ENCODE measurements around the gene DHRSX.
"Not testable (repeated sequence)": the region's sequence is repeated elsewhere in the genome, so short reads cannot be mapped to it uniquely, and the experiment has no call there.

DHRSX gene, protein sequence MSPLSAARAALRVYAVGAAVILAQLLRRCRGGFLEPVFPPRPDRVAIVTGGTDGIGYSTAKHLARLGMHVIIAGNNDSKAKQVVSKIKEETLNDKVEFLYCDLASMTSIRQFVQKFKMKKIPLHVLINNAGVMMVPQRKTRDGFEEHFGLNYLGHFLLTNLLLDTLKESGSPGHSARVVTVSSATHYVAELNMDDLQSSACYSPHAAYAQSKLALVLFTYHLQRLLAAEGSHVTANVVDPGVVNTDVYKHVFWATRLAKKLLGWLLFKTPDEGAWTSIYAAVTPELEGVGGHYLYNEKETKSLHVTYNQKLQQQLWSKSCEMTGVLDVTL

GRCh38 chrX:2500803-2501558 lies at the start of gene DHRSX, which contains the start of gene ZBED1:
TSS of gene DHRSX (minus strand) at chrX:2500976. CDS start at chrX:2500925, 51 bp downstream.
TSS of gene ZBED1 (minus strand) at chrX:2500976. CDS start at chrX:2490719, 10,257 bp downstream.
- DNase-seq, result no peak

DNA sequence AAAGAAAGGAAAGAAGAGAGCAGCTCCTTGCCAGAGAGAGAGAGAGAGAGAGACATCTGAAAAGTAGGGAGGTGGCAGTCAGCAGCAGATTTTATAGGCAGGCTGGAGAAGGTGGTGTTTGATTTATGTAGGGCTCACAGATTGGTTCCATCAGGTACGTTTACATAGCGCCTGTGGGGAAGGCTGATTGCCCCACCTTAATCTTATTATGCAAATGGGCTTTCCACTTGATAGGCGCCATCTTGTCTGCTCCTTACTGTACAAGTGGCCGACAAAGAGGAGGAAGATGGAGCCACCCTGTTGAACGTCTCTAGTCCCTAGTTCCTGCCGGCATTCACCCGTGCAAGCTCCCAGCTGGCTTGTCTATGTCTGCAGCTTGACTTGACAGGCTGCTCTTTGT lies 49.1 kb upstream of the DHRSX start:
- DNase-seq, result peak; percentile 90

GRCh38 chrX:2548711-2549423 lies 48.1 kb upstream of the DHRSX start:
- DNase-seq, result peak; percentile 7

DNA sequence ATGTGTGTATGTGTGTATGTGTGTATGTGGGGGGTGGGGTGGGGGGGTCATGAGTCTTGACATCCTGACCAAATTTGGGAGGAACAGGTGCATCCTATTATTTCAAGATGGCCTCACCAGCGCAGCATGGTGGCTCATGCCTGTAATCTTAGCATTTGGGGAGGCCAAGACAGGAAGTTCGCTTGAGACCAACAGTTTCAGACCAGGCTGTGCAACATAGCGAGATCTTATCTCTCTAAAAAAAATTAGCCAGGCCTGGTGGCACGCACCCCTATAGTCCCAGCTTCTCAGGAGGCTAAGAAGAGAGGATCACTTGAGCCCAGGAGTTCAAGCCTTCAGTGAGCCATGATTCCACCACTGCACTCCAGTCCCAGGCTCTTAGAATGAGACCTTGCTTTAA lies 47.0 kb upstream of the DHRSX start:
- no peak for DNase-seq

DNA sequence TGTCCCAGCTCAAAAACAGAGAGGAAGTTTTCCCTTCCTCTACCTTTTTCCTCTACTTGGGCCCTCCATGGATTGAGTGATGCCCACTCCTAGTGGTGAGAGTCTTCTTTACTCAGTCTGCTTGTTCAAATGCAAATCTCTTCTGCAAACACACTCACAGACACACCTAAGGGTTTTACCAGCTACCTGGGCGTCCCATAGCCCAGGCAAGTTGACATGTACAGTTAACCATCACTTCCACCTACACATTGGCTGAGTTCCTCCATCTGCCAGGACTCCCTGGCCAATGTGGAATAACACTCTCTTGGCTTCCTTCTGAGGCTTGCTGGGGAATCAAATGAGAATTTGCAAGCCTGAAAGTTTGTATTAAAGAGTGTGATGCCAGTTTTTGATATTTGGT lies 45.7 kb upstream of the DHRSX start:
- DNase-seq, result no peak

DNA sequence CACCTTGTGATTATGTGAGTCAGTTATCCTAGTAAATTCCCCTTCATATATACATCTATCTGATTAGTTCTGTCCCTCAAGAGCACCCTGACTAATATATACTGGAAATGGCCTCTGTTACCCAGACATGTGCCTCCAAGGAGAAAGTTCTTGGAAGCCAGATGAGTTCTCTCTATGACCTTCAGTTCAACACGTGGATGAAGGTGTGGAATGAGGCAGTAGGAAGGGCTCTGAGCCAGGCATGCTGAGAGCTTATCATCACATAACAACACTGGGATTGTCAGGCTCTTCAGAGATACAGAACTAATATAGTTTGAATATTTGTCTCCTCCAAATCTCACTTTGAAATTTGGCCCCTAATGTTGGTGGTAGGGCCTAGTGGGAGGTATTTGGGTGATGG lies 44.4 kb upstream of the DHRSX start:
- no peak for DNase-seq

DNA sequence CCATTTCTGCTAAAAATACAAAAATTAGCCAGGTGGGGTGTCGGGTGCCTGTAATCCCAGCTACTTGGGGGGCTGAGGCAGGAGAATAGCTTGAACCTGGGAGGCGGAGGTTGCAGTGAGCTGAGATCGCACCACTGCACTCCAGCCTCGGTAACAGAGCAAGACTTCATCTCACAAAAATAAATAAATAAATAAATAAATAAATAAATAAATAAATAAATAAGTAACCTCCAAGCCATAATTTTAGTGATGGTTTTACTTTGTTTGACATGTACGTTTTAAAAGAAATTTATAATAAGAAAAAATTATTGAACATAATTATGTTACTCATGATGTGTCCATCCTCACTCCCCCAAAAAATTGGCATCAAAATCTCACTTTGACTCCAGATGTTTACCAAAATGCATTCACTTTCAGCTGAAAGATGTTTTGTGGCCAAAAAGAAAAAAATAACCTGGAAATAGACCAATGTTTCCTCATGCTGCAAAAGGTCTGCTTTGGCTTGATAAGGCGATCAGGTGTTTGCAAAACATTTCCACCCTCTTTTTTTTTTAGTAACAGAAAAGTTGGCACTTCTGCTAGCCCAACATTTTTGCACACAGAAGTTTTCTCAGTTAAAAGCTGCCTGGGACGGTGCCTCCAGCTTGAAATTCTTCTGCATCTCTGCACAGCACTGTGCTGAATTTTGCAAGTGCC lies 42.2 kb upstream of the DHRSX start:
- DNase-seq, result no peak

DNA sequence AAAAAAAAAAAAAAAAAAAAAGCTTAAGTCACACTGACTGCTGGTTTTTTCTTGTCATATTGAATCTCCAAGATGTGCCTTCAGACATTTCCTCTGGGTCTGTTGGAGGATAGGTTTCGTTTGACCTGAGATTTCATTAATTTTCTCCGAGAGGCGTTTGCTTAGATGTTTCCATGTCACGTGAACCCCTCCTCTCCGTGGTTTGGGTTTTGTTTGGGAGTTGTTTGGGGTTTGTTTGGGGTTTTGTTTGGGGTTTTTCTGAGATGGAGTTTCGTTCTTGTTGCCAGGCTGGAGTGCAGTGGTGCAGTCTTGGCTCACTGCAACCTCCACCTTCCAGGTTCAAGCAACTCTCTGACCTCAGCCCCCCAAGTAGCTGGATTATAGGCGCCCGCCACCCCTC lies 40.8 kb upstream of the DHRSX start:
- DNase-seq, result no peak

GRCh38 chrX:2540426-2540947 lies 39.7 kb upstream of the DHRSX start:
- DNase-seq, result no peak

- no peak for DNase-seq
These were observed 38.8 kb upstream of the DHRSX start for GRCh38 chrX:2539586-2539985.

DNA sequence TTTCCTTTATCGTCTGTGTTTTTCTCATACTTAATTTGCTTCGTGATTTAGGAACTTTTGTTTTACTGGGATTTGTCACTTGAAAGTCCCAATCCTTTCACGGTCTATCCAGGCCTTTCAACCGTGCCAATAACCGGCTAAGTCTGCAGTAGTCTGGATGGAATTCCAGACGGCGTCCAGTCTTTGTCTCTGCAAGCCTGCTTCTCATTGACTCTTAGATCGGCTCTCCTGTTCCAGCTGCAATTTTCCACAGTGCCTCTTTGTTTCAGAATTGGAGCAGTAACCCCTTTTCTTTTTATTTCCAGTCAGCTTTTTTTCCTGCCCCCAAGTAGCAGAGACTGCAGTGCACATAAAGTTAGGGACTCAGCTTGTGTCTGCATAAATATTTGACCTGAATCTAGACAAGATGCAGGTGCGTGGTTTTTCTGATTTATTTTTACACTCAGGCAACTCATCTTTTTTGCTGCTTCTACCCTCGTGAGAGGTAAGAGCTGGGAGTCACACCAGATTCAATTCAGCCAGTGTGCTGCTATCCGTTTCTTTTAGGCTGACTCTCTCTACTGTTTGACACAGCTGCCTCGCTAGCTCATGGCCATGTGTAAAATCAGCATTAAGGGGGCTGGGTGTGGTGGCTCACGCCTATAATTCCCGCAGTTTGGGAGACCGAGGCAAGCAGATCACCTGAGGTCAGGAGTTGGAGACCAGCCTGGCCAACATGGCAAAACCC lies 37.4 kb upstream of the DHRSX start:
- DNase-seq, result no peak

DNA sequence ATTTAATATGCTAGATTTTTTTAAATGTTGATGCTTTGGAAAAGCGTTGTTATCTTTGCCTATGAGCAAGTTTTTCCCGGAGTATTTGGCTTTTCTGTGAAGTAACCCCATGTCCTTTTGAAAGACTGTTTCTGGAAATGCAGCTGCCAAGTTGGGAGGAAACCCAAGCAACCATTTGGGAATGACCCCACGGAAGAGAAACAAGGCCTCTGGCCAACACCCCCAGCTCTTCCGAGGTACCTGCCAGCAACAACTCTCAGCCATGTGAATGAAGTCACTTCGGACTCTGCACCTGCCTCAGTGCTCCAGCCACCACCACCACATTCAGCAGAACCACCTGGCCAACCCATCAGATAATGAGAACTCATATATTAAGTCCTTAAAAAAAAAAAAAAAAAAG lies 36.2 kb upstream of the DHRSX start:
- no peak for DNase-seq

DNA sequence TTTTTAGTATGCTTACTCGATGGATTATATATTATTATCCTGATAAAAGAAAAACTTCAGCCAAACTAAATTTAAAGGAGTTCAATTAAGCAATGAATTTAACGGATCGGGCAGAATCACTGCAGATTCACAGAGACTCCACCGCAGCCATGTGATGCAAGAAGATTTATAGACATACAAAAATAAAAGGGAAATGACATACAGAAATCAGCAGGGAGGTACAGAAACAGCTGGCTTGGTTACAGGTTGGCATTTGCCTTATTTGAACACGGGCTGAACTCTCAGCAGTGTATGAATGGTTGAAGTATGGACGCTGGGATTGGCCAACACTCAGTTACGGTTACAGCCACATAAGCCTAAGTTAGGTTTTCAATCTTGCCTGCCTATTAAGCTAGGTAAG lies 35.4 kb upstream of the DHRSX start:
- DNase-seq, result no peak

DNA sequence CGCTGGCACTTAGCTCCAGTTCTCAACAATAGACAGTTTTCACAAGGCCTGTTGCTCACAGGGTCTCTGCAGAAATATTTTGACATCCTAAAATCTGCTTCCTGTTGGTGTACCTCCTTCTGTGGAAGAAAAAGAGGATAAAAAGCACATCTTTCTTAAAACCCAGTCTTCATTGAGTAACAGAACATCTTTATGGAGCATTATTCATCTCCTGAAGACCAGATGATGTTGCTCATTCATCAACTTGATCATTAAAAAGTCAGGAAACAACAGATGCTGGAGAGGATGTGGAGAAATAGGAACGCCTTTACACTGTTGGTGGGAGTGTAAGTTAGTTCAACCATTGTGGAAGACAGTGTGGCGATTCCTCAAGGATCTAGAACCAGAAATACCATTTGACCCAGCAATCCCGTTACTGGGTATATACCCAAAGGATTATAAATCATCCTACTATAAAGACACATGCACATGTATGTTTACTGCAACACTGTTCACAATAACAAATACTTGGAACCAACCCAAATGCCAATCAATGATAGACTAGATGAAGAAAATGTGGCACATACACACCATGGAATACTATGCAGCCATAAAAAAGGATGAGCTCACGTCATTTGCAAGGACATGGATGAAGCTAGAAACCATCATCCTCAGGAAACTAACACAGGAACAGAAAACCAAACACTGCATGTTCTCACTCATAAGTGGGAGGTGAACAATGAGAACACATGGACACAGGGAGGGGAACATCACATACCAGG lies 33.7 kb upstream of the DHRSX start:
- DNase-seq, result not testable (repeated sequence)

- DNase-seq, result no peak
These were observed 32.6 kb upstream of the DHRSX start for GRCh38 chrX:2533424-2533823.

GRCh38 chrX:2526390-2526789 lies 25.6 kb upstream of the DHRSX start:
- no peak for DNase-seq

- no peak for DNase-seq
These were observed 23.1 kb upstream of the DHRSX start for GRCh38 chrX:2523911-2524310.

GRCh38 chrX:2521927-2522386 lies 21.2 kb upstream of the DHRSX start:
- no peak for DNase-seq

- DNase-seq, result no peak
These were observed 20.5 kb upstream of the DHRSX start for GRCh38 chrX:2521092-2521926.

DNA sequence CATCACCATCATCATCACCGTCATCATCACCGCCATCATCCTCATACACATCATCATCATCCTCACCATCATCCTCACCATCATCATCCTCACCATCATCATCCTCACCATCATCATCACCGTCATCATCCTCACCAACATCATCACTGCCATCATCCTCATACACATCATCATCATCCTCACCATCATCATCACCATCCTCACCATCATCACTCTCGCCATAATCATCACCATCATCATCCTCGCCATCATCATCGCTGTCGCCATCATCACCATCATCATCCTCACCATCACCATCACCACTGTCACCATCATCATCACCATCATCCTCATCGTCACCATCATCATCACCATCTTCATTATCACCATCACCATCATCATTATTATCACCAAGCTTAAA lies 19.8 kb upstream of the DHRSX start:
- DNase-seq, result no peak

Measured in NCI-H187 treated with DMSO at 0.1 percent for 48 hours (cell line).